B cell (primary cell): Measurements from ENCODE around the gene PNLIPRP2. TPM values are rescaled to one million over a fixed set of nuclear protein-coding genes. Genes with fewer than 3 reads are reported as not detected.

Source experiments
- ATAC-seq: fragments of 200-7000 bp; cut with Tn5 transposase; one replicate; pipeline ENCODE4 v1.10.0; 2021; ENCODE audit warnings: low read depth, mild to moderate bottlenecking, moderate number of reproducible peaks, moderate library complexity
- CTCF ChIA-PET: fragments of 350-600 bp; sonication (Branson Sonifier 250); formaldehyde crosslinking; loops from one replicate; lab custom pipeline; 2021; ENCODE audit warnings: antibody characterized with exemption, inconsistent platforms; lab: Charles Lee
- POLR2A ChIA-PET: fragments of 350-600 bp; sonication (Branson Sonifier 250); formaldehyde crosslinking; loops from one replicate; lab custom pipeline; 2021; ENCODE audit warnings: antibody characterized with exemption; lab: Charles Lee
- DNase-seq: peaks from one replicate; pipeline ENCODE4 v3.0.0; 2013
- H2AFZ ChIP-seq: 2 replicates; pipeline ENCODE4 v1.6.1; 2012; ENCODE audit warnings: mild to moderate bottlenecking, low read depth, low read length; ENCODE audit not compliant: insufficient read depth, poor library complexity, severe bottlenecking
- H3K27ac ChIP-seq, 2 donors: 1 replicate in 1 of 2; 2 replicates in 1 of 2; pipeline ENCODE4 v1.5.1; 2012 to 2013; ENCODE audit warnings: low read length in 2 of 2, mild to moderate bottlenecking in 2 of 2, moderate library complexity in 1 of 2
- H3K27me3 ChIP-seq, 4 experiments: fragments of 200-600 bp in 1 of 4; sonication (generic) in 1 of 4; replicated peaks in 1 of 4; 1 replicate in 2 of 4; 2 replicates in 2 of 4; pipeline versions ENCODE4 v1.6.1 to v1.7.0; 2013 to 2016; ENCODE audit warnings: low read length in 3 of 4, mild to moderate bottlenecking in 2 of 4, mixed read lengths in 1 of 4, moderate library complexity in 1 of 4; ENCODE audit not compliant: insufficient read depth in 4 of 4, control insufficient read depth in 3 of 4; ENCODE audit errors: control extremely low read depth in 1 of 4
- H3K36me3 ChIP-seq, 2 experiments: replicated peaks in 1 of 2; 1 replicate in 1 of 2; 2 replicates in 1 of 2; pipeline versions ENCODE4 v1.6.1 to v1.7.1; 2013; ENCODE audit warnings: low read length in 1 of 2; ENCODE audit not compliant: insufficient read depth in 2 of 2, control insufficient read depth in 1 of 2; ENCODE audit errors: control extremely low read depth in 1 of 2, extremely low read depth in 1 of 2
- H3K4me1 ChIP-seq, 2 donors: fragments of 200-600 bp in 1 of 2; sonication (generic) in 1 of 2; 1 replicate in 1 of 2; 2 replicates in 1 of 2; pipeline versions ENCODE4 v1.5.1 to v1.6.1; 2013 to 2017; ENCODE audit warnings: low read length in 2 of 2; ENCODE audit not compliant: control insufficient read depth in 2 of 2, insufficient read depth in 2 of 2
- H3K4me2 ChIP-seq: replicated peaks from 2 replicates; pipeline ENCODE3; 2012; ENCODE audit warnings: mild to moderate bottlenecking, low read depth, low read length; ENCODE audit not compliant: poor library complexity, severe bottlenecking
- H3K4me3 ChIP-seq, 5 experiments: fragments of 200-600 bp in 1 of 5; sonication (generic) in 1 of 5; 1 replicate in 3 of 5; 2 replicates in 2 of 5; pipeline versions ENCODE4 v1.5.1 to v1.7.0; 2011 to 2016; ENCODE audit warnings: low read length in 4 of 5, mild to moderate bottlenecking in 4 of 5, low read depth in 2 of 5, control low read depth in 1 of 5, moderate library complexity in 1 of 5; ENCODE audit not compliant: insufficient read depth in 1 of 5; ENCODE audit errors: control extremely low read depth in 1 of 5, extremely low read depth in 1 of 5
- H3K79me2 ChIP-seq: fragments of 200-600 bp; sonication (generic); one replicate; pipeline ENCODE4 v1.6.0; 2016; ENCODE audit warnings: low read length; ENCODE audit not compliant: control insufficient read depth, insufficient read depth
- H3K9ac ChIP-seq: fragments of 200-600 bp; sonication (generic); 2 replicates; pipeline ENCODE4 v1.6.1; 2017; ENCODE audit warnings: mild to moderate bottlenecking, low read length, moderate library complexity
- H3K9me3 ChIP-seq, 3 donors: one replicate each; pipeline versions ENCODE4 v1.6.1 to v1.7.1; 2013; ENCODE audit warnings: low read length in 2 of 3; ENCODE audit not compliant: control insufficient read depth in 2 of 3, insufficient read depth in 1 of 3; ENCODE audit errors: control extremely low read depth in 1 of 3
- H4K20me1 ChIP-seq: 2 replicates; pipeline ENCODE4 v1.6.0; 2012; ENCODE audit warnings: mild to moderate bottlenecking, low read length; ENCODE audit not compliant: insufficient read depth, control insufficient read depth, poor library complexity, severe bottlenecking
- H3K27ac Mint-ChIP-seq: one replicate; pipeline ENCODE4 v1.8.0; 2021; ENCODE audit warnings: mixed read lengths
- H3K27me3 Mint-ChIP-seq: one replicate; pipeline ENCODE4 v1.8.0; 2021; ENCODE audit warnings: mixed read lengths
- H3K4me1 Mint-ChIP-seq: one replicate; pipeline ENCODE4 v1.8.0; 2021; ENCODE audit warnings: mixed read lengths
- H3K4me3 Mint-ChIP-seq: one replicate; pipeline ENCODE4 v1.8.0; 2021; ENCODE audit warnings: mixed read lengths
- H3K9me3 Mint-ChIP-seq: one replicate; pipeline ENCODE4 v1.8.0; 2022; ENCODE audit warnings: mixed read lengths; ENCODE audit not compliant: insufficient read depth
- CTCF ChIP-seq: fragments of 200-600 bp; IDR thresholded peaks from one replicate; pipeline ENCODE4 v1.8.0; 2022; ENCODE audit warnings: antibody characterized with exemption, mild to moderate bottlenecking
- EZH2 ChIP-seq: IDR thresholded peaks from 2 replicates; pipeline ENCODE4 v1.6.1; 2012; ENCODE audit warnings: borderline replicate concordance, low read depth, mild to moderate bottlenecking, moderate library complexity, low read length; ENCODE audit not compliant: insufficient read depth, poor library complexity, severe bottlenecking
- WGBS: methylation state at CpG from one replicate; pipeline ENCODE4 v1.1.5; 2013; ENCODE audit warnings: missing lambda C conversion rate; ENCODE audit not compliant: insufficient coverage; 5-methylcytosine and 5-hydroxymethylcytosine counted together
- intact Hi-C: fragments of 100-400 bp; cut with micrococcal nuclease; formaldehyde crosslinking; loops from one replicate; pipeline ENCODE4 v1.10.0; 2022
- polyA plus RNA-seq: library from polyadenylated mRNA; depleted of rRNA; stranded (reverse); fragments of >200 nt; gene quantifications from 2 replicates; pipeline ENCODE4 v1.2.3, GENCODE V29; 2012
- total RNA-seq, 2 donors: library from RNA; stranded (reverse); fragments of 120-200 nt in 1 of 2; gene quantifications; 1 replicate in 1 of 2; 2 replicates in 1 of 2; pipeline versions ENCODE4 v1.2.3 to v1.2.4, GENCODE V29; 2013 to 2022

Gene PNLIPRP2
- total and polyA plus RNA-seq, 2 donors (not counting 1 experiment from before 2014, with no cell fraction given) = not detected

- POLR2A ChIA-PET = no interaction called here
- H3K27me3 Mint-ChIP-seq = peaks cover 15% of the 10 kb centered on the region
Observed at GRCh38 chr10:116602648-116603400, 17.9 kb upstream of the PNLIPRP2 start.

More at GRCh38 chr10:116602648-116603400, 17.9 kb upstream of the PNLIPRP2 start:
- H3K79me2 ChIP-seq = no peaks in the 10 kb centered on the region
- no peaks in the 10 kb centered on the region for H3K36me3 ChIP-seq
- Mint-ChIP-seq H3K4me1 (no peaks in the 10 kb centered on the region), H3K27ac (no peak overlapping the region), H3K4me3 (no peak overlapping the region), H3K9me3 (no peaks in the 10 kb centered on the region)
- no peak for DNase-seq
- H3K9ac ChIP-seq = no peak overlapping the region
- intact Hi-C loops = no loop called here
- no peak for TF ChIP-seq CTCF
- no peak for TF ChIP-seq EZH2
- no peaks in the 10 kb centered on the region for H3K4me1 ChIP-seq
- no peaks in the 10 kb centered on the region for H3K9me3 ChIP-seq
- no peaks in the 10 kb centered on the region for H4K20me1 ChIP-seq
- no peak overlapping the region for H3K27ac ChIP-seq
- no peak overlapping the region for H3K4me3 ChIP-seq
- no peak overlapping the region for H3K4me2 ChIP-seq
- no peak for ATAC-seq
- no peak overlapping the region for H2AFZ ChIP-seq
- CTCF ChIA-PET = no interaction called here
- 90% methylated on average over 10 of the region's 10 CpGs for WGBS
- H3K27me3 ChIP-seq = no peaks in the 10 kb centered on the region
